Inflammatory macrophage treated with lipopolysaccharide for 4 hours (primary cell): ENCODE data around the gene PRKN.
A peak's percentile ranks its signal among the peaks of the same experiment; 100 is the strongest.

ENCODE experiments used
- DNase-seq: peaks from one replicate; pipeline ENCODE4 v3.0.0-alpha.2; 2020

The PRKN gene

GRCh38 chr6:162092816-162093502 lies 634.6 kb downstream of the PRKN start:
- DNase-seq, result no peak

GRCh38 chr6:162090734-162091133 lies 636.8 kb downstream of the PRKN start:
- no peak for DNase-seq

- DNase-seq, result no peak
These were observed 639.5 kb downstream of the PRKN start for GRCh38 chr6:162088091-162088490.

- no peak for DNase-seq
These were observed 642.0 kb downstream of the PRKN start for GRCh38 chr6:162085561-162085960.

- DNase-seq, result no peak
These were observed 645.0 kb downstream of the PRKN start for GRCh38 chr6:162082520-162082919.

GRCh38 chr6:162078667-162079066 lies 648.9 kb downstream of the PRKN start:
- DNase-seq, result no peak

DNA sequence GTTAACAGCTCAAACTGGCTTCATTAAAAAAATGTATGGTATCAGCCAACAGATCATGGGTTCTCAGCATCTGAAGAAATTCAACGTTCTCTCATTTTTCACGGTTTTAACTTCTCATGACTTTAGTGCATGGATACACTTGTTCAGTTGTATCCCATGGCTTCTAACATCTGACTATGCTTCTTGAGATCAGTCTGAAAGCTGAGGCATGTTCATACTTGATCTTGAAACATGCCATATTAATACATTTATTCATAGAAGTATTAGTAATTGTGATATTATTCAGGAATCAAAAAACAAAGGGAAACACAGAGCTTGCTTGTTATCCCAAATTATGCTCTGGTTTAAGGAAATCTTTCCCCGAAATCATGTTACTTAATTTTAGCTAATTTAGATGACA lies 649.4 kb downstream of the PRKN start:
- no peak for DNase-seq

DNA sequence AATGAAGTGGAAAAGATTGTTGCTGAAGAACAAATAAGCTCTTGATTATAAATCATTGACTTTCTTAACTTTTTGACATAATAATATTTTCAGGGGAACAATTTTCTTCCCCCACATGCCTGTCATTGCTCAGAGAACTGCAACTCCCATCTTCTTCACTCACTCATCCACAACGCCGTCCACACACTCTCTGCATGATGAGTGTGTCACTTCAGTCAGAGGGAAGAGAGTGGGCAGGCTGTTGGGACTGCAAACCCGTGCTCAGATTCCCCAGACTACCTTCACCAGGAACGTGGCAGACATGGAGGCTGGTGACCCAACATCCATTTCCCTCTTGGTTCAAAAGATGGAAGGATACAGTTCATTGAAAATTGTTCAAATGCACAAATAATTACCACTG lies 650.8 kb downstream of the PRKN start:
- no peak for DNase-seq

GRCh38 chr6:162074641-162075275 lies 652.8 kb downstream of the PRKN start:
- DNase-seq, result no peak

DNA sequence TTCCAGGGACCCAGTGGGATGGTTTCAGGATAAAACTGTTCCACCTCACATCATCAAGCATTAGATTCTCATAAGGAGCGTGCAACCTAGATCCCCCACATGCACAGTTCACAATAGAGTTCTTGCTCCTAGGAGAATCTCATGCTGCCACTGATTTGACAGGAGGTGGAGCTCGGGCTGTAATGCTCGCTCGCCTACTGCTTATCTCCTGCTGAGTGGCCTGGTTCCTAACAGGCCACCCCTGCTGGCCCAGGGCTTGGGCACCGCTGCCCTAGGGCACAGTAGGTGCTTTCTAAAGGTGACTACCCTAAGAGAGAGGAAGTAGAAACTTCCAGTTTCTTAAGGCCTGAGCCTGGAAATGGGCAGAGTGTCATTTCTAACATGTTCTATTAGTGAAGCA lies 656.9 kb downstream of the PRKN start:
- DNase-seq, result no peak

GRCh38 chr6:162069995-162070394 lies 657.6 kb downstream of the PRKN start:
- DNase-seq, result no peak

DNA sequence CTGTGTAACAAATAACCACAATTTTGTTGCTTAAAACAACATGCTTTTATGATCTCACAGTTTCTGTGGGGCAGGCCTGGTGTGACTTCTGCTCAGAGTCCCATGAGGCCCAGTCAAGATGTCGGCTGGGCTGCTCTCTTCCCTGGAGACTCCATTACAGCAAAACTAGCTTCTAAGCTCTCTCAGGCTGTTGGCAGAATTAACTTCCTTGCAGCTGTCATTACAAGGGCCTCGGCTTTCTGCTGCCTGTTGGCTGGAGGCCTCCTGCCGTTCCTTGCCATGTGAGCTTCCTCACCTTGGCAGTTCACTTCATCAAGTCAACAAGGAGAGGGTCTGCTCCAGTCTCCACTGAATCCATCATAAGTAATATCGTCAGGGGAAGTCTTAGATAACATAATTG lies 659.2 kb downstream of the PRKN start:
- no peak for DNase-seq

- no peak for DNase-seq
These were observed 663.9 kb downstream of the PRKN start for GRCh38 chr6:162063666-162064065.

GRCh38 chr6:162058281-162058875 lies 669.2 kb downstream of the PRKN start:
- no peak for DNase-seq

DNA sequence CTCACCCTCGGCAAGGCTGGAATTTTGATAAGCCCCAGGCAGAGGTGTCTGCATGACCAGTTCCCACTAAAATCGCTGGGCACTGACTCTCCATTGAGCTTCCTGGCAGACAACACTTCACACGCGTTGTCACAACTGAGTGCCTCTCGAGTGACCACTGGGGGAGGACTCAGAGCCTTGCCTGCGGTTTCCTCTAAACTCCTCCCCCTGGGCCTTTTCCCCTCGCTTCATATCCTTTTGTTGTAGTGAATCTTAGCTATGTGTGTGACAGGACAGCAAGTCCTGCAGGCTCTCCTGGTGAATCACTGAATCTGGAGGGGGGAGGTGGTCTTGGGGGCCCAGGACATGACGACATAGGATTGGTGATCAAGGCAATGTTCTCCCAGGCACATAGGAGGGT lies 670.8 kb downstream of the PRKN start:
- no peak for DNase-seq

GRCh38 chr6:162056061-162056460 lies 671.5 kb downstream of the PRKN start:
- DNase-seq, result no peak

- no peak for DNase-seq
These were observed 672.2 kb downstream of the PRKN start for GRCh38 chr6:162055365-162055764.

DNA sequence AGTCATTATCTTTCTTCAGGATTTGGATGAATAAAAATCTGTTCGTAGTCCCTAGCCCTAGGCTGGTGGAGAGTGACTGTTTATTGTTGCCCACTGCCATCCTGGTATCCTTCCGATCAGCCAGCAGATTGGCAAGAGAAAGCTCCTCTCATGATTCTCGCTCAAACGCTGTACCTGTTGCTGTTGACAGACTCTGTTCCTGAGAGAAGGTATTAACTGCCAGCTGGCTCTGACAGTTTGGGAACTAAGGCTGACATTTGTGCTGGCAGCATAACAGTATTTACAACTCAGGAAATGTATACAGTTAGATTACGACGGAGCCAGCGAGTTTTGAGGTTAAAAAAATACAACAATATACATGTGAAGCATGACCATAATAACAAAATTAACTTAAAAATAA lies 674.5 kb downstream of the PRKN start:
- no peak for DNase-seq

DNA sequence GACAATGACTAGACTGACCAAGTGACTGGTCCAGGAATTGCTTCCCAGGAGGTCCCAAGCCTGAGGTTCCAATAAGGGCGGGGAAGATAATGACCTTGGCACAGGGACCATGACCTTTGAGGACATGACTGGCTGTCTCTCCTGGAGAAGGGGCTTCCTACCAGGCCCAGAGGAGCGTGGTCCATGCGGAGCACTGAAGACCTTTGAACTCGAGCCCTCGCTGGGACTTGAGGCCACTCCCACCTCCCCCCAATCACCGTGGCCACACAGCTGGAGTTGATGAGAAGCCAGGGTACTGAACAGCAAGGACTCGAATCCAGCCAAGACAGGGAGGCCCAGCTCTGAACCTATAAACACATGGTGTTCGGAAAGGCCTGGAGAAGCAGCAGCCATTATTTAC lies 677.0 kb downstream of the PRKN start:
- DNase-seq, result no peak

DNA sequence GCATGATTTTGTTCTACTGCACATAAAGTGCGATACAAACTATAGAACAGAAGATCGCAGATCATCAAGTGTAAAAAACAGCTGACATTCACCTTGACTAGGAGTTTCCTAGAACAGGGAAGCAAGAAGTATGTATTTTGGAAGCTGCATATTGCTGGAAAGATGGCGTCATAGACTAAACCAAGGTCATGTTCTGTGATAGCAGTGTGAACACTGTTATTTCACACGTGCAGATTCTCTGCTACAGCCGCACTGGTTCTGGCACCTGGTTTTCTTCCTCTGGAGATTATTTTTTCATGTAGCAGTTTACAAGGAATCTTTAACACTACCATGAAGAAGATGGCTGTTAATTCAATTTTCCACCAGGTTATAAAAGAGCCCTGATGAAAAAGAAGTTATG lies 681.2 kb downstream of the PRKN start:
- DNase-seq, result no peak

DNA sequence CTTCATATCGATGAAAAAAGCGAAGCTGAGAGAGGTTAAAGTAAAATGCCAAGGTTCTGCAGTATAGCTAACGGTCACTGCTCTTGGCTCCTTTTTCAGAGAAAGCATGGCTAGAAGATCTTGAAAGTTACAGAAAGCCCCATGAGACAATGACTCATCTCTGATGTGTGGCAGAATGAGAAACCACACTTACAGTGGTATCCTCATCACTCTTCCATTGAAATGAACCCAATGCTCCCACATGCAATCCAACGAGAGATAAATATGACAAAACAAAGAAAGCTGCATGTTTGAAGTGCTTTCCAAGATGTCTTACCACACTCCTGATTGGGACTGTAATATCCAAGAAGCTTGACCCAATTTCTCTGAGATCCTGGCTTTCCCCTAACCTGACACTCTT lies 694.9 kb downstream of the PRKN start:
- peak; percentile 49 for DNase-seq

DNA sequence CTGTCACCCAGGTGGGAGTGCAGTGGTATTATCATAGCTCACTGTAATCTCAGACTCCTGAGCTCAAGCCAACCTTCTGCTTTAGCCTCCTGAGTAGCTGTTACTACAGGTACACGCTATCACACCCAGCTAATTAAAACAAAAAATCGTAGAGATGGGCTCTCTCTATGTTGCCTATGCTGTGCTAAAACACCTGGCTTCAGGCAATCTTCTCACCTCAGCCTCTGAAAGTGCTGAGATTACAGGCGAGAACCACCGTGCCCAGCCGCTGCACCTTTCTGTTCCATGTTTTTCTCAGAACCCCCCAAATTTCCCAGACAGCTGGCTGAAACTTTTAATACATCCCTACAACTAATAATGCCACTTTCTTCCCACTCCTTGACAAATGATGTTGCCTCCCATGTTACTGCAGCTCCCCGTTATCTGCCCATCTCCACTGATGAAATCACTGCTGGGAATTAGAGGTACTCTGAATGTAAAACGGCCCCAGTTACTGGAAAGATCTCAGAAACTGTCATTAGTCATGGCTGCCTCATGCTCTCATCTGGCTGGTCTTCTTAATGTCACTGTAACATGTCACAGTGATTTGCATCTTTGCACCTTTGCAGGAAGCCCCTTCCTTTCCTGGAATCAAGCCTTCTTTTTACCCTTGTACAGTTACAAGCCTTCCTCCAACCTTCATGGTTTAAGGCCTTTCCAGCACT lies 697.5 kb downstream of the PRKN start:
- DNase-seq, result no peak

- DNase-seq, result no peak
These were observed 700.7 kb downstream of the PRKN start for GRCh38 chr6:162026843-162027242.

- no peak for DNase-seq
These were observed 701.5 kb downstream of the PRKN start for GRCh38 chr6:162026031-162026430.
